ENCODE measurements around the gene MYH11. TPM values are rescaled to one million over a fixed set of nuclear protein-coding genes. Genes with fewer than 3 reads are reported as not detected.

Gene MYH11
- total and polyA plus RNA-seq, 2 of the 13 experiments (the other 11 are each of a cell fraction or from before 2014, with no cell fraction given) = not detected

- TF ChIP-seq, protein P1, sequence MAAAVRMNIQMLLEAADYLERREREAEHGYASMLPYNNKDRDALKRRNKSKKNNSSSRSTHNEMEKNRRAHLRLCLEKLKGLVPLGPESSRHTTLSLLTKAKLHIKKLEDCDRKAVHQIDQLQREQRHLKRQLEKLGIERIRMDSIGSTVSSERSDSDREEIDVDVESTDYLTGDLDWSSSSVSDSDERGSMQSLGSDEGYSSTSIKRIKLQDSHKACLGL (CRISPR knock-in tag; IDR thresholded peaks at IDR 0.05) = peak; percentile 69; the same call in 1 of the 2 replicates
- TF ChIP-seq ZNF441 (CRISPR knock-in tag; IDR thresholded peaks at IDR 0.05; ENCODE audit: borderline replicate concordance) = peak; percentile 69; the same call in 1 of the 2 replicates
- TF ChIP-seq ZNF143 (CRISPR knock-in tag; IDR thresholded peaks at IDR 0.05) = peak; percentile 79
- 0 out of 2 replicates have a peak, but pooled peaks have one; percentile 57 for TF ChIP-seq POGK (CRISPR knock-in tag; conservative IDR thresholded peaks at IDR 0.05)
- TF ChIP-seq ZNF788 (CRISPR knock-in tag; IDR thresholded peaks at IDR 0.05; ENCODE audit: borderline replicate concordance) = 0 out of 2 replicates have a peak, but pooled peaks have one; percentile 35
- TF ChIP-seq STAT6 (CRISPR knock-in tag; IDR thresholded peaks at IDR 0.05; ENCODE audit: borderline replicate concordance) = no peak
- peak; percentile 93 to 98 for TF ChIP-seq POLR2A (IDR thresholded peaks at IDR 0.05; ENCODE audit: insufficient read depth in 1 of 2, low read depth in 2 of 2, low read length in 2 of 2)
- TF ChIP-seq, protein P2, sequence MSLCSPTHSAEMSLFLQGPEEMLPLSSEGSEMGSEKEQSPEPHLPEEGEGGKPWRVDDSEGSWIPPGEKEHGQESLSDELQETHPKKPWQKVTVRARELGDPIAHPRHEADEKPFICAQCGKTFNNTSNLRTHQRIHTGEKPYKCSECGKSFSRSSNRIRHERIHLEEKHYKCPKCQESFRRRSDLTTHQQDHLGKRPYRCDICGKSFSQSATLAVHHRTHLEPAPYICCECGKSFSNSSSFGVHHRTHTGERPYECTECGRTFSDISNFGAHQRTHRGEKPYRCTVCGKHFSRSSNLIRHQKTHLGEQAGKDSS (CRISPR knock-in tag; IDR thresholded peaks at IDR 0.05; ENCODE audit: borderline replicate concordance, low read depth) = 0 out of 2 replicates have a peak, but pooled peaks have one; percentile 31
- TF ChIP-seq POLR2AphosphoS2 (IDR thresholded peaks at IDR 0.05; ENCODE audit: low read depth, low read length) = no peak
- no peak; the same call in 1 of the 2 replicates for TF ChIP-seq MIER2 (CRISPR knock-in tag; IDR thresholded peaks at IDR 0.05)
- TF ChIP-seq, protein P3, sequence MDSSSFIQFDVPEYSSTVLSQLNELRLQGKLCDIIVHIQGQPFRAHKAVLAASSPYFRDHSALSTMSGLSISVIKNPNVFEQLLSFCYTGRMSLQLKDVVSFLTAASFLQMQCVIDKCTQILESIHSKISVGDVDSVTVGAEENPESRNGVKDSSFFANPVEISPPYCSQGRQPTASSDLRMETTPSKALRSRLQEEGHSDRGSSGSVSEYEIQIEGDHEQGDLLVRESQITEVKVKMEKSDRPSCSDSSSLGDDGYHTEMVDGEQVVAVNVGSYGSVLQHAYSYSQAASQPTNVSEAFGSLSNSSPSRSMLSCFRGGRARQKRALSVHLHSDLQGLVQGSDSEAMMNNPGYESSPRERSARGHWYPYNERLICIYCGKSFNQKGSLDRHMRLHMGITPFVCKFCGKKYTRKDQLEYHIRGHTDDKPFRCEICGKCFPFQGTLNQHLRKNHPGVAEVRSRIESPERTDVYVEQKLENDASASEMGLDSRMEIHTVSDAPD (CRISPR knock-in tag; IDR thresholded peaks at IDR 0.05) = 0 out of 2 replicates have a peak, but pooled peaks have one; percentile 43
- TF ChIP-seq MED1 (CRISPR knock-in tag; IDR thresholded peaks at IDR 0.05) = peak; percentile 64
- peak; percentile 42; the same call in 1 of the 2 replicates for TF ChIP-seq ZFP1 (CRISPR knock-in tag; IDR thresholded peaks at IDR 0.05)
- no peak for TF ChIP-seq TFE3 (CRISPR knock-in tag; IDR thresholded peaks at IDR 0.05)
- TF ChIP-seq ZNF33A (CRISPR knock-in tag; IDR thresholded peaks at IDR 0.05; ENCODE audit: borderline replicate concordance) = no peak
- no peak for TF ChIP-seq HHEX (CRISPR knock-in tag; IDR thresholded peaks at IDR 0.05)
- no peak for TF ChIP-seq ZNF383 (CRISPR knock-in tag; IDR thresholded peaks at IDR 0.05; ENCODE audit: borderline replicate concordance)
- TF ChIP-seq ZSCAN29 (CRISPR knock-in tag; conservative IDR thresholded peaks at IDR 0.05) = no peak
- no peak for TF ChIP-seq PHF5A (CRISPR knock-in tag; IDR thresholded peaks at IDR 0.05; ENCODE audit: low read depth, unreplicated experiment)
Measured at GRCh38 chr16:15888072-15888976, 31.5 kb upstream of the MYH11 start, which contains the start of gene CEP20 (continued).

Data from HepG2 (cell line).